ENCODE results near the gene PCDH15.
"Not testable (repeated sequence)": the region's sequence is repeated elsewhere in the genome, so short reads cannot be mapped to it uniquely, and the experiment has no call there.

Gene PCDH15

DNA sequence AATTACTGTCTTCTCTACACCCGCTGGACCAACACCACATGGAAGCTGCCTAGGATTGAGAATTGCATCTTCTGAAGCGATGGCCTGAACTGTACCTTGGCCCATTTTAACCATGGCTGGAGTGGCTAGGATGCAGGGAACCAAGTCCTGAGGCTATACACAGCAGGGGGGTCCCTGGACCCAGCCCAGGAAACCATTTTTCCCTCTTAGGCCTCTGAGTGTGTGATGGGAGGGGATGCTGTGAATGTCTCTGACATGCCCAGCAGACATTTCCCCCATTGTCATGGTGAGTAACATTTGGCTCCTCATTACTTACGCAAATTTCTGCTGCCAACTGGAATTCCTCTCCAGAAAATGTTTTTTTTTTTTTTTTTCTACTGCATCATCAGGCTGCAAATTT is 822.7 kb downstream of the PCDH15 start:
- no peak for DNase-seq (ENCODE audit: low read depth)

GRCh38 chr10:53977267-53977666 is 823.8 kb downstream of the PCDH15 start:
- DNase-seq (ENCODE audit: low read depth): no peak

GRCh38 chr10:53957401-53957800 is 843.6 kb downstream of the PCDH15 start:
- no peak for DNase-seq (ENCODE audit: low read depth)

DNA sequence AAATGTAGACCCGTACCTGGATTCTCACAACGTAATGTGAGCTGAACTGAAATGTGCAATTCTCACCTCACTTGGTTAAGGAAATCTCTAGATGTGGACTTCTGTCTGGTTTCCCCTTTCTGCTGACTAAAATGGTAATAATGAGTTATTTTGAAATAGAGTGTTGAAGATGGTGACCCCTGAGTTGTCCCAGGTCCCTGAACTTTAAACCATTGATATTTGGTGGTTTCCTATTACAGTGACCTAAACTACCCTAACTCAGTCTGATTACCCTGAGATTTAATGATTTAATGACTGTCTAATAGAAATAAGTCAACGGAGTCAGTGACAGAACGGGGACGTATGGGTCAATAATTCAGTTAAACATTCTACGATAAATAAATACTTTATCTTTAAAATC is 845.9 kb downstream of the PCDH15 start:
- DNase-seq (ENCODE audit: low read depth): no peak

GRCh38 chr10:53952698-53953630 is 848.1 kb downstream of the PCDH15 start:
- DNase-seq (ENCODE audit: low read depth): no peak

GRCh38 chr10:53939654-53940053 is 861.4 kb downstream of the PCDH15 start:
- DNase-seq (ENCODE audit: low read depth): no peak

DNA sequence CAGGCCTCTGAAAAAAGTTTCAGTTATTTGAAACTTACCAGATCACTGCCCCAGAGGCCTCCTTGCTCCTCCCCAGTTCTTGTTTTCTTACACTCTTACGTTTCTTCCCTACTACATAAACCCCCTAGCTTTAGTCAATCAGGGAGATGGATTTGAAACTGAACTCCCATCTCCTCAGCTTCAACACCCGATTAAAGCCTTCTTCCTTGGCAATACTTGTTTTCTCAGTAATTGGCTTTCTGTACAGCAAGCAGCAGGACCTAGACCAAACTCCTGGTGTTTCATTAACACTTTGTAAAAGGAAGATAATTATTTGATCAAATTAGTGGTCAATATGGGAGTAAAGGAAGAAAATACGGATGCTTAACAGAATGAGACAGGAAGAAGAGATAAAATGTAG is 870.4 kb downstream of the PCDH15 start:
- no peak for DNase-seq (ENCODE audit: low read depth)

DNA sequence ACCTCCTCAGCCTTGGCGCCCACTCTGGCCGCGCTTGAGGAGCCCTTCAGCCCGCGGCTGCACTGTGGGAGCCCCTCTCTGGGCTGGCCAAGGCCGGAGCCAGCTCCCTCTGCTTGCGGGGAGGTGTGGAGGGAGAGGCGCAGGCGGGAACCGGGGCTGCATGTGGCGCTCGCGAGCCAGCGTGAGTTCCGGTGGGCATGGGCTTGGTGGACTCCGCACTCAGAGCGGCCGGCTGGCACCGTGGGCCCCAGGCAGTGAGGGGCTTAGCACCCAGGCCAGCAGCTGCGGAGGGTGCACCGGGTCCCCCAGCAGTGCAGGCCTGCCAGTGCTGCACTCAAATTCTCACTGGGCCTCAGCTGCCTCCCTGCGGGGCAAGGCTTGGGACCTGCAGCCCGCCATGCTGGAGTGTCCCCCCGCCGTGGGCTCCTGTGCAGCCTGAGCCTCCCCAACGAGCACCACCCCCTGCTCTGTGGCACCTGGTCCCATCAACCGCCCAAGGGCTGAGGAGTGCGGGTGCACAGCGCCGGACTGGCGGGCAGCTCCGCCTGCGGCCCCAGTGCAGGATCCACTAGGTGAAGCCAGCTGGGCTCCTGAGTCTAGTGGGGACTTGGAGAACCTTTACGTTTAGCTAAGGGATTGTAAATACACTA is 876.9 kb downstream of the PCDH15 start:
- not testable (repeated sequence) for DNase-seq (ENCODE audit: low read depth)

DNA sequence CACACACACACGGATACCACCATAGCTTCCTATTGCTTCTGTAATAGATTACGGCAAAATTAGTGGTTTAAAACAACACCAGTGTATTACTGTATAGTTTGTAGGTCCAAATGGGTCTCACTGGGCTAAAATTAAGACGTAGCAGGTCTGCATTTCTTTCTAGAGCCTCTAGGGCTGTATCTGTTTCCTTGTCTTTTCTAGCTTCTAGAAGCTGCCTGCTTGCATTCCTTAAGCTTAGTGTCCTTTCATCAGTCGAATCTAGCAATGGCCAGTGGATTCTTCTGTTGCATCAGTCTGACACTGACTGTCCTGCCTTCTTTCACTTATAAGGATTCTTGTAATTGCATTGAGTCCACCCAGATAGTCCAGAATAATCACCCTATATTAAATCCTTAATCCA is 882.3 kb downstream of the PCDH15 start:
- DNase-seq (ENCODE audit: low read depth): no peak

- DNase-seq (ENCODE audit: low read depth): no peak
Measured at GRCh38 chr10:53909791-53910190, 891.2 kb downstream of the PCDH15 start.

GRCh38 chr10:53904506-53905241 is 896.4 kb downstream of the PCDH15 start:
- no peak for DNase-seq (ENCODE audit: low read depth)

GRCh38 chr10:53903756-53904155 is 897.3 kb downstream of the PCDH15 start:
- no peak for DNase-seq (ENCODE audit: low read depth)

- no peak for DNase-seq (ENCODE audit: low read depth)
Measured at GRCh38 chr10:53899463-53900160, 901.4 kb downstream of the PCDH15 start.

DNA sequence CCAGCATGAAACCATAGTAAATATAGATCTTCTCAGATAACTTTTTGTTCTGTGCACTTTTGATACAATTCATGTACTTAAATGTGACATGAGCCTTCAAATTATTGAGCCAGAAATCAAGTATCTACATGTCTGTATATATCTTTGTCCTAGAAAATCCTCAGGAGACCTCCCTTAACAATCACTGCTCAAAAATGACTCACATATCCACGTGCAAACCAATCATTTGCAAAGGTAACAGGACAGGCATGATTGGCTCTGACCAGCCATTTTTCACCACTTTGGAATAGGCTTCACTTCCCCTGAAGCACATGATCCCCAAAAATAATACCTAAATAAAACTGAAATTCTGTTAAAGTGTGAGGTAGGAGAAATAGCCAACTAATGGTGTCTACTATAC is 902.5 kb downstream of the PCDH15 start:
- no peak for DNase-seq (ENCODE audit: low read depth)

- DNase-seq (ENCODE audit: low read depth): no peak
Measured at GRCh38 chr10:53894145-53894544, 906.9 kb downstream of the PCDH15 start.

DNA sequence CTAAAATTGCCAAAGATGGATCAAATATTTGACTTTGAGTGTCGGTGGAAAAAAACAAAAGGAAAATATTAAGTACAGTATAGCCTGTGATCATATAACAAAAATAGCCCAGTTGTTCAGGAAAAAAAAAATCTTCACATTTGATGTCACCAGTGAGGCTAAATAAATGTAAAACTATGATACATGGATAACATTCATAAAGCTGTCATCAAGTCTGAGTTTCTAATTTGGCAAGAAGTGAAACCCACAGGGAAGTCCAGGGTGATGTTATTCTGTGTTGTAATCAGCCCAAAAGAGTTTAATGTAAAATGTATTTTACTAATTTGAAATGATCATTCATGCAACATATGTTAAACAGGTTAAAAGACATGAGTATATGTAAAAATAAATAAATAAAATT is 908.0 kb downstream of the PCDH15 start:
- no peak for DNase-seq (ENCODE audit: low read depth)

- no peak for DNase-seq (ENCODE audit: low read depth)
Measured at GRCh38 chr10:53886325-53887300, 914.4 kb downstream of the PCDH15 start.

DNA sequence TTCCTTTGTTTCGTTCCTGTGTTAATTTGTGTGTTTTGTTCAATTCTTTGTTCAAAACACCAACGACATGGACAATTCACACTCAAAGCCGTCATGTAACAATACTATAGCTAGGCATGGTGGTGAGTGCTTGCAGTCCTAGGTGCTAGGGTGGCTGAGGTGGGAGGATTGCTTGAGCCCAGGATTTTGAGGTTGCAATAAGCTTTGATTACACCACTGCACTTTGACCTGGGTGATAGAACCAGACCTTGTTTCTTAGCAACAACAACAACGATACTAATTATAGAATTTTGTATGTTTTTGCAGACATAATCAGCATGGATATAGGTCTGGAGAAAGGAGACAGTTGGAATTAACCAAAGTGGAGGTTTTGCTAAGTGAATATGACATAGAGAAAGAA is 936.2 kb downstream of the PCDH15 start:
- no peak for DNase-seq (ENCODE audit: low read depth)

DNA sequence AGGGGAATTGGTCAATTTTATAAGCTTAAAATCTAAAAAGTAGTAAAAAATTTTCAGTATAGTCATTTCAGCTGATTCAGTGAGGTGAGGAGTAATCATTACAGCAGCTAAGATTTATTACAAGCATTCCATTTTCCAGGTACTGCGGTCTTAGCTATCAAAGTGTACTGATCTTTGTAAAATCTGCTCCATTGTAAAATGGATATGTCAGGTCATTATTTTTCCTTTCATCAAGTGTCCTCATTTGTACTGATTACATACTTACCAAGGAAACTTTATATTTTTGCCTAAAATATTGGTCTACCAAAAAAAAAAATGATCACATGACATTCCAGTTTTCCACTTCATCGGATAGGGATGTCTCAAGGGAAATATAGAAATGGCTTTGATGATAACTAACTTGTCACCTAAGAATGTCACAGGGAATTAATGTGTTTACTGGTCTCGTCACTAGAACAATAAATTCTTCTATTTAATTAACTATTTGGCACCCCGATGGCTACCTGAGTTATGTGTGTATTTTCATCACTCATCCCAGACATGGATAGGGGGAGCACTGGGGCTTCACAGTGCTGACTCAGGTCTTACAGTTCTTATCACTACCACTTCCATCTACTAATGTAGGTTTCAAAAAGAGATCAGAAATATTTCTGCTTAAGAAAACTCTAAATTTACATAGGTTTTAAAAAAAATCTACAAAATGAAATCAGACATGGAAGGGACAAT is 948.4 kb downstream of the PCDH15 start:
- DNase-seq (ENCODE audit: low read depth): no peak

DNA sequence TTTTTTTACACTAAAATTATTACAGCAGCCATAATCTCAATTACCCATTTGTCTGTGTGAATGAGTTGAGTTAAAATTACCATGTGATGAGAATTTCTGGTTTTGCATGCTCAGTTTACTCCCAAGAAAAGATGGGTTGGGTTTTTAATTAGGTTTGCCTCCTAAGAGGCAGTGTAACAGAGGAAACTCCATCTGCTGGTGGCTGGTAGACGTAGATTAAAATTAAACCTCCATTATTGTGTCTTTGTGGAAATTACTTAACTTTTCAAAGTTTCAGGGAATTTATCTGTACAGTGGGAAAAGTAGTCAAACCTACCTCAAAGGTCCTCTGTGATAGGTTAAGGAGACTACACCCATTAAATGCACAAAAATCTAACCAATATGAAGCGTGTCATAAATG is 954.2 kb downstream of the PCDH15 start:
- no peak for DNase-seq (ENCODE audit: low read depth)

All from non-pigmented ciliary epithelial cell (primary cell).